Left lung (tissue), 10 donors: ENCODE measurements around the gene DENND5B. TPM values are rescaled to one million over a fixed set of nuclear protein-coding genes. Genes with fewer than 3 reads are reported as not detected.

ENCODE experiments used
- ATAC-seq: fragments of 200-7000 bp; cut with Tn5 transposase; one replicate; pipeline ENCODE4 v1.9.1; 2020; ENCODE audit warnings: moderate library complexity
- DNase-seq, 4 donors: peaks; one replicate each; pipeline ENCODE4 v3.0.0-alpha.2; 2013 to 2020
- H3K27ac ChIP-seq, 2 donors: fragments of 200-600 bp; sonication (generic) in 1 of 2; one replicate each; pipeline versions ENCODE4 v1.5.0 to v1.8.0; 2020 to 2021
- H3K27me3 ChIP-seq, 2 donors: fragments of 200-600 bp; sonication (generic) in 1 of 2; one replicate each; pipeline versions ENCODE4 v1.5.0 to v1.8.0; 2020 to 2021
- H3K36me3 ChIP-seq, 2 donors: fragments of 200-600 bp; sonication (generic) in 1 of 2; one replicate each; pipeline versions ENCODE4 v1.5.0 to v1.8.0; 2020 to 2021
- H3K4me1 ChIP-seq, 2 donors: fragments of 200-600 bp; one replicate each; pipeline ENCODE4 v1.8.0; 2021
- H3K4me3 ChIP-seq, 2 donors: fragments of 200-600 bp; sonication (generic) in 1 of 2; one replicate each; pipeline versions ENCODE4 v1.5.0 to v1.8.0; 2020 to 2021; ENCODE audit warnings: mild to moderate bottlenecking in 1 of 2
- H3K9me3 ChIP-seq, 2 donors: fragments of 200-600 bp; sonication (generic) in 1 of 2; one replicate each; pipeline versions ENCODE4 v1.5.0 to v1.8.0; 2020 to 2021
- intact Hi-C, 2 donors: fragments of 100-400 bp; cut with DNase I; formaldehyde crosslinking; loops; one replicate each; pipeline versions ENCODE4 v1.11.2 to v1.14.2; 2022
- polyA plus RNA-seq, 6 donors: library from polyadenylated mRNA; unstranded; fragments of 120-200 nt; gene quantifications; one replicate each; pipeline ENCODE4 v1.2.1, GENCODE V29; 2013; ENCODE audit not compliant: insufficient read length in 6 of 6
- total RNA-seq, 2 donors: library from RNA; stranded (reverse); fragmentation: NEBNext Ultra II Directional; extraction: Animal tissue kit (Norgen Biotek cat#: 25700); gene quantifications; one replicate each; pipeline ENCODE4 v1.2.1, GENCODE V29; 2021
- TF ChIP-seq, protein P1 (sequence below), 2 donors: fragments of 200-600 bp; sonication (generic) in 1 of 2; IDR thresholded peaks; one replicate each; pipeline versions ENCODE4 v1.5.0 to v1.8.0; 2021; ENCODE audit warnings: antibody characterized with exemption in 2 of 2
- donor health status: DM: no; HTN: yes; CAD: no.
- donor health status: DM: no; HTN: no; CAD: no.

Gene DENND5B
- total and polyA plus RNA-seq, 8 donors: 4.4 to 11.3 (median 8.7) TPM

DNA sequence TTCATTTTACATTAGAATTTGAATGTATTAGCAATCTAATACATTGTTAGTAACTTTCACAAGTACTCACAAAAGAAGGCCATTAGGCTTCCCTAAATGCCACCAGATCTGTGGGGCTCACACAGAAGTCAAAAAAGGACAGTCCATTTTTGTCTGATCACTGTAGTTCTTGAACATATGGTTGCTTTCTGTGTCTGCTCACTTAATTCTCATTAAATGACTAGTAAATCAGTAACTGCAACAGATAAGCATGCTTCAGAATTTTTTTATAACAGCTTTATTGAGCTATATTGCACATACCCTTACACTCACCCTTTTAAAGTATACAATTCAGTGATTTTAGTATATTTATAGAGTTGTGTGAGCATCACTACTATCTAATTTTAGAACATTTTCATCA is 71.4 kb downstream of the DENND5B start:
- intact Hi-C loops: no loop called here
- peak in 2 of 4 donors; percentile 26 to 48 for DNase-seq
- Histone ChIP-seq H3K9me3 (no peaks in the 10 kb centered on the region), H3K4me1 (peaks cover 0 to 3% of the 10 kb centered on the region in 2 donors), H3K4me3 (no peak overlapping the region), H3K36me3 (no peaks in the 10 kb centered on the region), H3K27ac (no peak overlapping the region), H3K27me3 (no peaks in the 10 kb centered on the region)
- TF ChIP-seq, protein P1, sequence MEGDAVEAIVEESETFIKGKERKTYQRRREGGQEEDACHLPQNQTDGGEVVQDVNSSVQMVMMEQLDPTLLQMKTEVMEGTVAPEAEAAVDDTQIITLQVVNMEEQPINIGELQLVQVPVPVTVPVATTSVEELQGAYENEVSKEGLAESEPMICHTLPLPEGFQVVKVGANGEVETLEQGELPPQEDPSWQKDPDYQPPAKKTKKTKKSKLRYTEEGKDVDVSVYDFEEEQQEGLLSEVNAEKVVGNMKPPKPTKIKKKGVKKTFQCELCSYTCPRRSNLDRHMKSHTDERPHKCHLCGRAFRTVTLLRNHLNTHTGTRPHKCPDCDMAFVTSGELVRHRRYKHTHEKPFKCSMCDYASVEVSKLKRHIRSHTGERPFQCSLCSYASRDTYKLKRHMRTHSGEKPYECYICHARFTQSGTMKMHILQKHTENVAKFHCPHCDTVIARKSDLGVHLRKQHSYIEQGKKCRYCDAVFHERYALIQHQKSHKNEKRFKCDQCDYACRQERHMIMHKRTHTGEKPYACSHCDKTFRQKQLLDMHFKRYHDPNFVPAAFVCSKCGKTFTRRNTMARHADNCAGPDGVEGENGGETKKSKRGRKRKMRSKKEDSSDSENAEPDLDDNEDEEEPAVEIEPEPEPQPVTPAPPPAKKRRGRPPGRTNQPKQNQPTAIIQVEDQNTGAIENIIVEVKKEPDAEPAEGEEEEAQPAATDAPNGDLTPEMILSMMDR (IDR thresholded peaks at IDR 0.05): no peak
- no peak for ATAC-seq

DNA sequence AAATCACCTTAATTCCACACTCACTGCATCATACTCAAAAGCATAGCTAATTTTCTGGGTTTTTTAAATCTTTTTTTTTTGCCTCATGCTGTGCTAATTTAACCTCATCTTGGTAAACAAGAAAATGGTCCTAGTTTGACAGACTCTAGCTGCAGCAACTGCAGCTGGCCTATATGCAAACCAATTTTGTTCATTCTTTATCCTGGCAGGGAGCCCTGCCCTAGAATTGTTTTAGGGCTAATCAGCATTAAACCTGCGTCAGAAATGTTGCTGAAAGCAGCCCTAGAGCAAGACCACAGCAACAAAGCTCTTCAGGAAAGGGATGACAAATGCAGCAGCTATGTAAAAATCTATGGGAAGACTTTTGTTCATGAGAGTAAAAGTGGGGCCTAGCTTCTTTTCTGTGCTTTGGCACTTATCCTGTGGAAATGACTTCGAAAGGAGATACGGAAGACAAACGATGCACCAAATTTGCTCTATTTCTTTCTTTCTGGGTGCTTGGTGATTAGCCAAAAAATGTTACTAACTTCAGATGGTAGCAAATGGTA is 72.2 kb downstream of the DENND5B start:
- no peaks in the 10 kb centered on the region for H3K36me3 ChIP-seq
- peak in 2 of 4 donors; percentile 33 to 54 for DNase-seq
- intact Hi-C loops: no loop called here
- ATAC-seq: peak; percentile 66
- H3K27ac ChIP-seq: peak overlapping the region in 1 of 2 donors; percentile 5
- H3K27me3 ChIP-seq: no peaks in the 10 kb centered on the region
- H3K9me3 ChIP-seq: no peaks in the 10 kb centered on the region
- TF ChIP-seq, protein P1 (IDR thresholded peaks at IDR 0.05): no peak
- no peak overlapping the region for H3K4me3 ChIP-seq
- H3K4me1 ChIP-seq: peaks cover 0 to 3% of the 10 kb centered on the region in 2 donors

DNA sequence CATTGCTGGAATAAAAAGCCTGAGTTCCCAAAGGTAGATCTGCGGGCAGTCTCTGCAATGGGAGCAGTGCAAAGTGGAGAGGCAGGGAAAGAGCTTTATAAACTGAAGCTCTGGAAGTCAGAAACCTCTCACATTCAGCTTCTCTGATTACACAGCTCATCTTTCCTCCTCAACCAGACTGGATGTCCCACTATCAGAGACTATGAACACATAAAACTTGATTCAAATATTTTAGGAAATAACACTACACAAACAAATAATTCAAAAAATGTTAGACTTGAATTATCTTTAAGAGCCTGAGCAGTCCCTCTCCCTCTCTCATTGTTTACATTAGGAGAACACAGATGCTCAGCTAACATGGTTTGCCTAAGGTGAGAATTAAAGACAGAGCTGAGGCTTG is 72.9 kb downstream of the DENND5B start:
- TF ChIP-seq, protein P1 (IDR thresholded peaks at IDR 0.05): no peak
- no peak for DNase-seq
- Histone ChIP-seq H3K4me3 (no peak overlapping the region), H3K27me3 (no peaks in the 10 kb centered on the region), H3K27ac (no peak overlapping the region), H3K4me1 (peaks cover 0 to 3% of the 10 kb centered on the region in 2 donors), H3K36me3 (no peaks in the 10 kb centered on the region), H3K9me3 (no peaks in the 10 kb centered on the region)
- ATAC-seq: peak; percentile 13
- intact Hi-C loops: no loop called here

DNA sequence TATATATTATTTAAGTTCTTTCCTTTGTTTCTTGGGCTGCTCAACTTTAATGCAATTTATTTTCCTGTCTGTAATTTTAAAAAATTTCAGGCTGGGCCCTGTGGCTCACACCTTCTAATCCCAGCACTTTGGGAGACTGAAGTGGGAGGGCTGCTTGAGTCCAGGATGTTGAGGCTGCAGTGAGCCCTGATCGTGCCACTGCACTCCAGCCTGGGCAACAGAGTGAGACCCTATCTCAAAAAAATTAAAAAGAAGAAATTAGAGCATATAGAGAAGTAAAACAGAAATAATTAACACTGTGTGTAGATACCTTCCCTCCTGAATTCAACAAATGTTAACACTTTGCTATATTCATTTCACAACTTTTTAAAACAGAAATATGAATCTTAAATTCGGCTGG is 74.2 kb downstream of the DENND5B start:
- TF ChIP-seq, protein P1 (IDR thresholded peaks at IDR 0.05): no peak
- H3K9me3 ChIP-seq: no peaks in the 10 kb centered on the region
- DNase-seq: no peak
- intact Hi-C loops: no loop called here
- no peak overlapping the region for H3K27ac ChIP-seq
- H3K36me3 ChIP-seq: no peaks in the 10 kb centered on the region
- no peaks in the 10 kb centered on the region for H3K27me3 ChIP-seq
- H3K4me1 ChIP-seq: peaks cover 0 to 3% of the 10 kb centered on the region in 2 donors
- no peak for ATAC-seq
- no peak overlapping the region for H3K4me3 ChIP-seq

DNA sequence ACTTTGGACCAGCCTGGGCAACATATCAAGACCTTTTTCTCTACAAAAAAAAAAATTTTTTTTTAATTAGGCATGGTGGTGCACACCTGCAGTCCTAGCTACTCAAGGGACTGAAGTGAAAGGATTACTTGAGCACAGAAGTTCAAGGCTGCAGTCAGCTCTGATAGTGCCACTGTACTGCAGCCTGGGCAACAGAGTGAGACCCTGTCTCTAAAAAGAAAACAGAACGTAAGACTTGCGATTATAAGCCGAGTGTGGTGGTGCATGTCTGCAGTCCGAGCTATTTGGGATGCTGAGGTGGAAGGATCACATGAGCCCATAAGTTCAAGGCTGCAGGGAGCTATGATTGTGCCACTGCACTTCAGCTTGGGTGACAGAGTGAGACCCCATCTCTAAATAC is 76.0 kb downstream of the DENND5B start:
- Histone ChIP-seq H3K27ac (no peak overlapping the region), H3K4me1 (peaks cover 0 to 3% of the 10 kb centered on the region in 2 donors), H3K9me3 (no peaks in the 10 kb centered on the region), H3K4me3 (no peak overlapping the region), H3K36me3 (no peaks in the 10 kb centered on the region), H3K27me3 (no peaks in the 10 kb centered on the region)
- intact Hi-C loops: no loop called here
- TF ChIP-seq, protein P1 (IDR thresholded peaks at IDR 0.05): no peak
- no peak for DNase-seq
- no peak for ATAC-seq
